ENCODE measurements around the gene ADNP. TPM values are rescaled to one million over a fixed set of nuclear protein-coding genes. Genes with fewer than 3 reads are reported as not detected.

Gene ADNP
- total and polyA plus RNA-seq, 2 of the 13 experiments (the other 11 are each of a cell fraction or from before 2014, with no cell fraction given) = 21.0 to 21.5 TPM

DNA sequence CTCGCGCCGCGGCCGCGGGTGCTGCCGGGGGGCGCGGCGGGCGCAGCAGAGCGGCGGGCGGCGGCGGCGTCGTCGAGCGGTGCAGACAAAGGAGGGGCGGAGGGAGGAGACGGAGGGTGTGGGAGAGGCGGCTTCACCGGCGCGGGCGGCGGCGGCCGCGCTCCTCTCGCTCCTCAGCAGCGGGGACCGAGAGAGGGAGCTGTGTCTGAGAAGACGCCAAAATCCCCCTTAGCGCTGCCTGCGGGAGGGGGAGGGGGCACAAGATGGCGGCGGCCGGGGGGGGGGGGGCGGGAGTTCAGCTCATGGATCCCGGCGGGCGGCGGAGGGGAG lies 296 bp downstream of the ADNP start (continued):
- no peak for TF ChIP-seq SRSF1 (optimal IDR thresholded peaks at IDR 0.05; ENCODE audit: low read depth, low read length)
- TF ChIP-seq ZNF562 (CRISPR knock-in tag; IDR thresholded peaks at IDR 0.05; ENCODE audit: borderline replicate concordance) = no peak
- peak; percentile 77 for TF ChIP-seq YEATS4 (CRISPR knock-in tag; IDR thresholded peaks at IDR 0.05; ENCODE audit: borderline replicate concordance)
- 0 out of 2 replicates have a peak, but pooled peaks have one; percentile 29 for TF ChIP-seq ZFX (CRISPR knock-in tag; IDR thresholded peaks at IDR 0.05; ENCODE audit: low read depth)
- peak; percentile 1 for TF ChIP-seq HNRNPLL (IDR thresholded peaks at IDR 0.05; ENCODE audit: low read depth, low read length, poor library complexity, severe bottlenecking)
- TF ChIP-seq ZFY (CRISPR knock-in tag; IDR thresholded peaks at IDR 0.05) = peak; percentile 47; the same call in 1 of the 2 replicates
- TF ChIP-seq CEBPG (CRISPR knock-in tag; IDR thresholded peaks at IDR 0.05) = no peak
- TF ChIP-seq, protein P1, sequence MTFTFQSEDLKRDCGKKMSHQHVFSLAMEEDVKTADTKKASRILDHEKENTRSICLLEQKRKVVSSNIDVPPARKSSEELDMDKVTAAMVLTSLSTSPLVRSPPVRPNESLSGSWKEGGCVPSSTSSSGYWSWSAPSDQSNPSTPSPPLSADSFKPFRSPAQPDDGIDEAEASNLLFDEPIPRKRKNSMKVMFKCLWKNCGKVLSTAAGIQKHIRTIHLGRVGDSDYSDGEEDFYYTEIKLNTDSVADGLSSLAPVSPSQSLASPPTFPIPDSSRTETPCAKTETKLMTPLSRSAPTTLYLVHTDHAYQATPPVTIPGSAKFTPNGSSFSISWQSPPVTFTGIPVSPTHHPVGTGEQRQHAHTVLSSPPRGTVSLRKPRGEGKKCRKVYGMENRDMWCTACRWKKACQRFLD (CRISPR knock-in tag; IDR thresholded peaks at IDR 0.05; ENCODE audit: borderline replicate concordance) = 0 out of 2 replicates have a peak, but pooled peaks have one; percentile 27
- peak; percentile 40; the same call in 1 of the 2 replicates for TF ChIP-seq PHF8 (CRISPR knock-in tag; IDR thresholded peaks at IDR 0.05)
- no peak for TF ChIP-seq ZBTB3 (CRISPR knock-in tag; IDR thresholded peaks at IDR 0.05; ENCODE audit: borderline replicate concordance, low read depth)
- no peak for TF ChIP-seq ZKSCAN8 (CRISPR knock-in tag; IDR thresholded peaks at IDR 0.05; ENCODE audit: borderline replicate concordance)
- TF ChIP-seq ZNF709 (CRISPR knock-in tag; IDR thresholded peaks at IDR 0.05) = peak; percentile 10; the same call in 1 of the 2 replicates
- no peak for TF ChIP-seq SMAD1 (CRISPR knock-in tag; IDR thresholded peaks at IDR 0.05; ENCODE audit: borderline replicate concordance, low read depth)
- peak; percentile 39; the same call in 1 of the 2 replicates for TF ChIP-seq ZC3H4 (CRISPR knock-in tag; IDR thresholded peaks at IDR 0.05; ENCODE audit: borderline replicate concordance)
- peak; percentile 79 for TF ChIP-seq RBFOX2 (IDR thresholded peaks at IDR 0.05; ENCODE audit: low read depth, low read length)
- TF ChIP-seq ZNF329 (CRISPR knock-in tag; IDR thresholded peaks at IDR 0.05; ENCODE audit: low read depth) = peak; percentile 10; the same call in 1 of the 2 replicates
- no peak for TF ChIP-seq MAZ (IDR thresholded peaks at IDR 0.05; ENCODE audit: borderline replicate concordance, low read depth, low read length)
- peak; percentile 29; the same call in 1 of the 2 replicates for TF ChIP-seq MAZ (CRISPR knock-in tag; IDR thresholded peaks at IDR 0.05; ENCODE audit: low read depth)
- peak in 1 of 2 experiments; percentile 82; a peak in 1 of 4 replicates for TF ChIP-seq HMGXB4 (CRISPR knock-in tag; IDR thresholded peaks at IDR 0.05; ENCODE audit: borderline replicate concordance in 1 of 2, low read depth in 1 of 2)
- 0 out of 2 replicates have a peak, but pooled peaks have one; percentile 10 for TF ChIP-seq ZNF234 (CRISPR knock-in tag; conservative IDR thresholded peaks at IDR 0.05)

All from HepG2 (cell line).